Measurements from ENCODE around the gene DUSP2.

DUSP2 gene

DNA sequence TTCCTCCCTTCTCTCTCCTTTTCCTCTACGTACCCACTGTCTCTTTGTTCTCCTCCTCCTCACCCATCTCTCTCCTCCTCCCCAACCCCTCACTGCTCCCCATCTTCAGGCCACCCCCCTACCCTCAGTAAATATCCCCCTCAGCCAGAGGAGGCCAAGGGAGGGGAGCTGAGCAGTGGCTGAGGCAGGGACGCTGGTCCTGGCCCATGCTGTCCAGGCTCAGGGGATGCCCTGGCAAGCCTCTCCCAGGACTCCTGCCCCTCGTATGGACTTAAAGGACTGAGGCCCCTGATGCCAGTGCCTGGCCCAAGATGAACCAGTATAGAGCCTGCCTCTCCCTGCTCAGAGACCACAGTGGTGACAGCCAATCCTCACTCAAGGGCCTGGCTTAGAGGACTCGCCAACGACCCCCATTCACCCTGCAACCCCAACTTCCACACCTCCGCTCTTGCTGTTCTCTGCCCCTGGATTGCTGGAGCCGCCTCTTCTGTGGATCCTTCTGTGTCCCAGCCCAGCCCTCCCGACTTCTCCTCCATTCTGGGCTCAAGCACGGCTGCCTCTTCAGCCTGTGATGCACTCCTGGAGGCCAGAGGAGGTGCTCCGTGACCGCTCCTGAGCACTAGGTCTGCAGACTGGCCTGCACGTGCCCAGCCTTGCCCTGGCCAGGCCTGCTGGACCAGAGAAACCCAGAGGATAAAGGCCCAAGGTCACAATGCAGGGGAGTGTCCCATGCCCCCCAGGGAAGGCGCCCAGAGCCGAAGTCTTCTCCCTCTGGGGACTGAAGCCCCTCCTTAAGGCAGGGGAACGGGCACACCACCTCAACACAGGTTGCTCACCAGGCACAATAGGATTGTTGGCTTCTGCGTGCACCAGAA lies 9.5 kb upstream of the DUSP2 start:
- no peaks in the 10 kb centered on the region for H3K36me3 Mint-ChIP-seq
- H3K27ac Mint-ChIP-seq, result peak overlapping the region; percentile 6
- H3K9me3 Mint-ChIP-seq (ENCODE audit: low read depth), result no peaks in the 10 kb centered on the region
- H3K4me1 Mint-ChIP-seq (ENCODE audit: low read depth), result peaks cover 83% of the 10 kb centered on the region
- H3K27me3 Mint-ChIP-seq, result no peaks in the 10 kb centered on the region
- H3K4me3 Mint-ChIP-seq, result no peak overlapping the region

- no peak overlapping the region for H3K27ac Mint-ChIP-seq
- H3K36me3 Mint-ChIP-seq, result no peaks in the 10 kb centered on the region
- no peak overlapping the region for H3K4me3 Mint-ChIP-seq
- H3K4me1 Mint-ChIP-seq (ENCODE audit: low read depth), result peaks cover 83% of the 10 kb centered on the region
- H3K27me3 Mint-ChIP-seq, result no peaks in the 10 kb centered on the region
- no peaks in the 10 kb centered on the region for H3K9me3 Mint-ChIP-seq (ENCODE audit: low read depth)
Observed at GRCh38 chr2:96153991-96154431, 8.8 kb upstream of the DUSP2 start.

- H3K4me3 Mint-ChIP-seq, result no peak overlapping the region
- H3K36me3 Mint-ChIP-seq, result no peaks in the 10 kb centered on the region
- no peaks in the 10 kb centered on the region for H3K9me3 Mint-ChIP-seq (ENCODE audit: low read depth)
- H3K4me1 Mint-ChIP-seq (ENCODE audit: low read depth), result peaks cover 85% of the 10 kb centered on the region
- peak overlapping the region; percentile 54 for H3K27ac Mint-ChIP-seq
- H3K27me3 Mint-ChIP-seq, result no peaks in the 10 kb centered on the region
Observed at GRCh38 chr2:96153291-96153713, 8.1 kb upstream of the DUSP2 start.

- Mint-ChIP-seq H3K27me3 (no peaks in the 10 kb centered on the region), H3K4me3 (no peak overlapping the region), H3K4me1 (ENCODE audit: low read depth) (peaks cover 85% of the 10 kb centered on the region), H3K9me3 (ENCODE audit: low read depth) (no peaks in the 10 kb centered on the region), H3K27ac (peak overlapping the region; percentile 47), H3K36me3 (no peaks in the 10 kb centered on the region)
Observed at GRCh38 chr2:96152304-96153161, 7.3 kb upstream of the DUSP2 start.

- H3K27me3 Mint-ChIP-seq, result no peaks in the 10 kb centered on the region
Observed at GRCh38 chr2:96151595-96152303, 6.5 kb upstream of the DUSP2 start.

DNA sequence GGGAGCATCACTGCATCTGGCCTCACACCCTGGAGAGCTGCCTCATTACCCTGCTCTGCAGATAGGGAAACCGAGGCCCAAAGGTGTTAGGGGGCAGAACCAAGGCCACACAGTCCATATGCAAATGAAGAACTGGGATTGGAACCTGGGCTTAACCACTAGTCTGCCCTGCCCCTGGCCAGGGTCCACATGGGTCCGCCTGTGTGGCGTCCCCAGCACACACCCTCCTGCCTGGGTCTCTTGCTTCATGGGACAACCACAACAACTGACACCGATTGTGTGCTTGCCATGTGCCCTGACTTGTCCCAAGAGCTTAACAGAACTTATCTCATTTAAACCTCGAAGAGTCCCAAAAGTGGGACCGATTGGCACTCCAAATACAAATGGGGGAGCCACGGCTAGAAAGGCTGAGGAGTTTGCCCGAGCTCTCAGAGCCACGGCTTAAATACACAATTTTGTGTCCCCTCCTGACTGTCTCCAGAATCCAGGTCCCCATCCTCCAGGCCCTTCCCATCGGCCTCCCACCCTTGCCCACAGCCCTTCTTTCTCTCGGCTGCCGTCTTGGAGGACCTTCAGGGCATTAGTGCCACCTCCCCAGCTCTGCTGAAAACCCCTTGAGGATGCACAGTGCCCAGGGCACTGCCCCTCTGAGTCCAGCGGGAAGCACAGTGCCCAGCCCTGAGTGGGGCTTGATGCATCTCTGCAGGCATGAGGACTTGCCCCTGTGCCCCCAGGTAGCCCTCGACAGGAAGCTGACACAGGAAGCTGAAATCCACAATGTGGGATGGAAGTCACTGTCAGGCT lies 5.8 kb upstream of the DUSP2 start:
- H3K4me1 Mint-ChIP-seq (ENCODE audit: low read depth), result peaks cover 83% of the 10 kb centered on the region
- H3K36me3 Mint-ChIP-seq, result no peaks in the 10 kb centered on the region
- no peaks in the 10 kb centered on the region for H3K27me3 Mint-ChIP-seq
- H3K4me3 Mint-ChIP-seq, result no peak overlapping the region
- no peaks in the 10 kb centered on the region for H3K9me3 Mint-ChIP-seq (ENCODE audit: low read depth)
- H3K27ac Mint-ChIP-seq, result peak overlapping the region; percentile 68

More at GRCh38 chr2:96151595-96152303, 6.5 kb upstream of the DUSP2 start:
- H3K9me3 Mint-ChIP-seq (ENCODE audit: low read depth), result no peaks in the 10 kb centered on the region
- no peaks in the 10 kb centered on the region for H3K36me3 Mint-ChIP-seq
- peaks cover 85% of the 10 kb centered on the region for H3K4me1 Mint-ChIP-seq (ENCODE audit: low read depth)
- H3K27ac Mint-ChIP-seq, result peak overlapping the region; percentile 47
- no peak overlapping the region for H3K4me3 Mint-ChIP-seq

GRCh38 chr2:96150007-96150640 lies 4.9 kb upstream of the DUSP2 start:
- Mint-ChIP-seq H3K36me3 (no peaks in the 10 kb centered on the region), H3K27ac (peak overlapping the region; percentile 68), H3K9me3 (ENCODE audit: low read depth) (no peaks in the 10 kb centered on the region), H3K27me3 (no peaks in the 10 kb centered on the region), H3K4me3 (no peak overlapping the region), H3K4me1 (ENCODE audit: low read depth) (peaks cover 78% of the 10 kb centered on the region)

- Mint-ChIP-seq H3K36me3 (peaks cover 7% of the 10 kb centered on the region), H3K9me3 (ENCODE audit: low read depth) (no peaks in the 10 kb centered on the region), H3K4me3 (peak overlapping the region; percentile 85), H3K4me1 (ENCODE audit: low read depth) (peaks cover 71% of the 10 kb centered on the region), H3K27me3 (no peaks in the 10 kb centered on the region), H3K27ac (peak overlapping the region; percentile 92)
Observed at GRCh38 chr2:96148410-96149217, 3.4 kb upstream of the DUSP2 start.

DNA sequence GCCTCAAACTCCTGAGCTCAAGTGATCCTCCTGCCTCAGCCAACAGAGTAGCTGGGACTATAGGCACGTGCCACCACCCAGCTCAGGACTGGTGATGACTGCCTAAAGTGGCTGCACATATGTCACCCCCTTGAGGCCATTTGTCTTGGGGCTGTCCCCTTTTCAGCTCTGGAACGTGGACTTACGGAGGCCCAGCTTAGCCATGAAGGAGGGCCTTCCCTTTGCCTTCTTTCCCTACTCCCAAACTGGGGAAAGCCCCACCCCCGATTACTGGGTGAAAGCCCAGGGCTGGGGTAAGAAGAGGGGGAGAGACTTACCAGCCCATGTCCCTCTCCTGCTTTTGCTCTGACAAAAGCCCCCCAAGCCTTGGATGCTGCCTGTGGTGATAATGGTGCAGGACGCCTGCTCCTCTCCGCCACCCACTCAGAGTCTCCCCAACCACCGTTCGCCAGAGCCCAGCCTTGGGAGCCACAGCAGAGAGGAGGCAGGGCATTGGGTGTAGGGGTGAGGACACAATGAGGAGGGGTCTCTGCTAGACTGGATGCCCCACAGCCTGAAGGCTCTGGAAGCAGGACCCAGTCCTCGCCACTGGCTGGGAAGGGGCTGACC lies 2.5 kb upstream of the DUSP2 start:
- Mint-ChIP-seq H3K4me3 (peak overlapping the region; percentile 85), H3K27ac (peak overlapping the region; percentile 92), H3K9me3 (ENCODE audit: low read depth) (no peaks in the 10 kb centered on the region), H3K4me1 (ENCODE audit: low read depth) (peaks cover 63% of the 10 kb centered on the region), H3K27me3 (no peaks in the 10 kb centered on the region), H3K36me3 (peaks cover 11% of the 10 kb centered on the region)

- no peaks in the 10 kb centered on the region for H3K9me3 Mint-ChIP-seq (ENCODE audit: low read depth)
- peak overlapping the region; percentile 92 for H3K27ac Mint-ChIP-seq
- no peaks in the 10 kb centered on the region for H3K27me3 Mint-ChIP-seq
- peaks cover 11% of the 10 kb centered on the region for H3K36me3 Mint-ChIP-seq
- peak overlapping the region; percentile 85 for H3K4me3 Mint-ChIP-seq
- H3K4me1 Mint-ChIP-seq (ENCODE audit: low read depth), result peaks cover 58% of the 10 kb centered on the region
Observed at GRCh38 chr2:96146881-96147592, 1.8 kb upstream of the DUSP2 start.

GRCh38 chr2:96146153-96146880 lies 1.1 kb upstream of the DUSP2 start:
- Mint-ChIP-seq H3K4me3 (peak overlapping the region; percentile 85), H3K9me3 (ENCODE audit: low read depth) (no peaks in the 10 kb centered on the region), H3K4me1 (ENCODE audit: low read depth) (peaks cover 53% of the 10 kb centered on the region), H3K36me3 (peaks cover 11% of the 10 kb centered on the region), H3K27ac (peak overlapping the region; percentile 92), H3K27me3 (no peaks in the 10 kb centered on the region)

- H3K27me3 Mint-ChIP-seq, result no peaks in the 10 kb centered on the region
- peaks cover 48% of the 10 kb centered on the region for H3K4me1 Mint-ChIP-seq (ENCODE audit: low read depth)
- peaks cover 11% of the 10 kb centered on the region for H3K36me3 Mint-ChIP-seq
- peak overlapping the region; percentile 85 for H3K4me3 Mint-ChIP-seq
- H3K9me3 Mint-ChIP-seq (ENCODE audit: low read depth), result no peaks in the 10 kb centered on the region
- H3K27ac Mint-ChIP-seq, result peak overlapping the region; percentile 92
Observed at GRCh38 chr2:96145848-96146152, 560 bp upstream of the DUSP2 start.

All from activated naive CD8-positive, alpha-beta T cell (primary cell).